Stimulated activated CD8-positive, alpha-beta memory T cell treated with anti-CD3 and anti-CD28 coated beads, Interleukin-4, amount 100 ng/mL, for 4 hours (primary cell): Measurements from ENCODE around the gene NMRK2.
"Not testable (repeated sequence)": the region's sequence is repeated elsewhere in the genome, so short reads cannot be mapped to it uniquely, and the experiment has no call there.

Experiments
- DNase-seq, 2 donors: peaks; one replicate each; pipeline ENCODE4 v3.0.0-alpha.2; 2020; ENCODE audit warnings: low read depth in 2 of 2, low spot score in 1 of 2

Gene NMRK2

GRCh38 chr19:3932931-3933810, at the start of gene NMRK2:
NMRK2 (plus strand) TSS chr19:3933069; CDS start chr19:3933672, 603 bp downstream.
- no peak for DNase-seq

- DNase-seq = no peak
Measured at GRCh38 chr19:3890591-3890990, 42.3 kb upstream of the NMRK2 start.

GRCh38 chr19:3893509-3894179, 39.2 kb upstream of the NMRK2 start:
- DNase-seq = no peak

- not testable (repeated sequence) for DNase-seq
Measured at GRCh38 chr19:3894959-3895358, 37.9 kb upstream of the NMRK2 start.

GRCh38 chr19:3895788-3896187, 37.1 kb upstream of the NMRK2 start:
- DNase-seq = no peak

GRCh38 chr19:3897936-3898335, 34.9 kb upstream of the NMRK2 start:
- no peak for DNase-seq

GRCh38 chr19:3898426-3898825, 34.4 kb upstream of the NMRK2 start:
- DNase-seq = no peak

- DNase-seq = no peak
Measured at GRCh38 chr19:3899531-3900294, 33.2 kb upstream of the NMRK2 start.

GRCh38 chr19:3902317-3902973, 30.4 kb upstream of the NMRK2 start:
- DNase-seq = no peak

- DNase-seq = no peak
Measured at GRCh38 chr19:3904233-3904632, 28.6 kb upstream of the NMRK2 start.

- DNase-seq = no peak
Measured at GRCh38 chr19:3907626-3908265, 25.1 kb upstream of the NMRK2 start.

GRCh38 chr19:3908266-3909054, 24.4 kb upstream of the NMRK2 start:
- no peak for DNase-seq

GRCh38 chr19:3910105-3910504, 22.8 kb upstream of the NMRK2 start:
- DNase-seq = no peak

GRCh38 chr19:3914199-3914598, 18.7 kb upstream of the NMRK2 start:
- no peak for DNase-seq

GRCh38 chr19:3916033-3916432, 16.8 kb upstream of the NMRK2 start:
- no peak for DNase-seq

- no peak for DNase-seq
Measured at GRCh38 chr19:3919793-3920192, 13.1 kb upstream of the NMRK2 start.

GRCh38 chr19:3923096-3923758, 9.6 kb upstream of the NMRK2 start:
- no peak for DNase-seq

GRCh38 chr19:3923912-3924311, 9.0 kb upstream of the NMRK2 start:
- DNase-seq = no peak

- no peak for DNase-seq
Measured at GRCh38 chr19:3931041-3931440, 1.8 kb upstream of the NMRK2 start.
